ENCODE data around the gene GCN1.

Gene GCN1

DNA sequence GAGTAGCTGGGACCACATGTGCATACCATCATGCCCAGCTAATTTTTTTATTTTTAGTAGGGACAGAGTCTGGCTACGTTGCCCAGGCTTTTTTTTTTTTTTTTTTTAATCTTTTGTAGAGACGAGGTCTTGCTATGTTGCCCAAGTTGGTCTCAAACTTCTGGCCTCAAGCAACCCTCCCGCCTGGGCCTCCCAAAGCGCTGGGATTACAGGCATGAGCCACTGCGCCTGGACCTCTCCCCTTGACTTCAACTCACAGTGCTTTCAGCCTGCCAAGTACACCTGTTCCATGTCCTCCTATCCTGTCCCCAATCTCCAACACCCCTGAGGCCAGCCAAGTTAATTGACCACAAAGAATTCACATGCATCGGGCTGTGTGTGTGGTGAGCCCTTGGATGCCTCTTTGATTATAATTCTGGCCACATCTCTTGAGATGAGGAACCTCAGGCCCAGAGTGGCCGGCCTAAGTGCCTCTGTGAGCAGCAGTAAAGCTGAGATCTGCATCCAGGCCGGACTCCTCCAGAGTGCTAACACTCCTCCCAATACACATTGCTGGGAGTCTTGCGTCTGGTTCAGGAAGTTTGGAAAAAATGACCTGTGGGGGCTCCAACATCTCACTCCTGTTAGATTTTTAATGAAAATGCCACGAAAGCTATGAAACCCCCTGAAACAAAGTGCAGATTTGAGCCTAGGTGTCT is 84.8 kb downstream of the GCN1 start:
- H3K4me3 ChIP-seq (replicated peaks; ENCODE audit: low read depth, low read length), result no peak overlapping the region
- no peak for DNase-seq (ENCODE audit: extremely low read depth, low read depth)
- TF ChIP-seq, protein P1, sequence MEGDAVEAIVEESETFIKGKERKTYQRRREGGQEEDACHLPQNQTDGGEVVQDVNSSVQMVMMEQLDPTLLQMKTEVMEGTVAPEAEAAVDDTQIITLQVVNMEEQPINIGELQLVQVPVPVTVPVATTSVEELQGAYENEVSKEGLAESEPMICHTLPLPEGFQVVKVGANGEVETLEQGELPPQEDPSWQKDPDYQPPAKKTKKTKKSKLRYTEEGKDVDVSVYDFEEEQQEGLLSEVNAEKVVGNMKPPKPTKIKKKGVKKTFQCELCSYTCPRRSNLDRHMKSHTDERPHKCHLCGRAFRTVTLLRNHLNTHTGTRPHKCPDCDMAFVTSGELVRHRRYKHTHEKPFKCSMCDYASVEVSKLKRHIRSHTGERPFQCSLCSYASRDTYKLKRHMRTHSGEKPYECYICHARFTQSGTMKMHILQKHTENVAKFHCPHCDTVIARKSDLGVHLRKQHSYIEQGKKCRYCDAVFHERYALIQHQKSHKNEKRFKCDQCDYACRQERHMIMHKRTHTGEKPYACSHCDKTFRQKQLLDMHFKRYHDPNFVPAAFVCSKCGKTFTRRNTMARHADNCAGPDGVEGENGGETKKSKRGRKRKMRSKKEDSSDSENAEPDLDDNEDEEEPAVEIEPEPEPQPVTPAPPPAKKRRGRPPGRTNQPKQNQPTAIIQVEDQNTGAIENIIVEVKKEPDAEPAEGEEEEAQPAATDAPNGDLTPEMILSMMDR (IDR thresholded peaks at IDR 0.05; ENCODE audit: low read depth, low read length, missing control alignments), result no peak

GRCh38 chr12:120106151-120106550 is 88.4 kb downstream of the GCN1 start:
- no peak for DNase-seq (ENCODE audit: extremely low read depth, low read depth)
- H3K4me3 ChIP-seq (replicated peaks; ENCODE audit: low read depth, low read length), result no peak overlapping the region
- TF ChIP-seq, protein P1 (IDR thresholded peaks at IDR 0.05; ENCODE audit: low read depth, low read length, missing control alignments), result no peak

- TF ChIP-seq, protein P1 (IDR thresholded peaks at IDR 0.05; ENCODE audit: low read depth, low read length, missing control alignments), result no peak
- H3K4me3 ChIP-seq (replicated peaks; ENCODE audit: low read depth, low read length), result no peak overlapping the region
- no peak for DNase-seq (ENCODE audit: extremely low read depth, low read depth)
These were observed 91.1 kb downstream of the GCN1 start for GRCh38 chr12:120103371-120103770.

DNA sequence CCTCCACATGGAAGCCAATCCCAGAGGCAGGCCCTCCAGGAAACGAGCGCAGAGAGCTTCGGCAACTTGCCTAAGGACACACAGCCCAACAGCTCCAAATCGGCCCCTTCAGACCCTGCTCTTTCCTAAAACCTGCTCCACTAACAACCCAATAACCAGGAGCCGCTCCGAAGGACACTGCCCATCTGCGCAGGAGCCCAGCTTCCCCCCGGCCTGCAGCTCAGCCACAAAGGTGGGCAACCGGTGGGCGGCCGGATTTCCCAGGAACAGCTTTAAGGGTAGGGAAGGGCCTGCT is 91.5 kb downstream of the GCN1 start:
- DNase-seq (ENCODE audit: extremely low read depth, low read depth), result no peak
- TF ChIP-seq, protein P1 (IDR thresholded peaks at IDR 0.05; ENCODE audit: low read depth, low read length, missing control alignments), result no peak
- no peak overlapping the region for H3K4me3 ChIP-seq (replicated peaks; ENCODE audit: low read depth, low read length)

- no peak overlapping the region for H3K4me3 ChIP-seq (replicated peaks; ENCODE audit: low read depth, low read length)
- TF ChIP-seq, protein P1 (IDR thresholded peaks at IDR 0.05; ENCODE audit: low read depth, low read length, missing control alignments), result no peak
- no peak for DNase-seq (ENCODE audit: extremely low read depth, low read depth)
These were observed 92.1 kb downstream of the GCN1 start for GRCh38 chr12:120102189-120103043.

GRCh38 chr12:120101617-120102016 is 92.9 kb downstream of the GCN1 start:
- TF ChIP-seq, protein P1 (IDR thresholded peaks at IDR 0.05; ENCODE audit: low read depth, low read length, missing control alignments), result no peak
- H3K4me3 ChIP-seq (replicated peaks; ENCODE audit: low read depth, low read length), result no peak overlapping the region
- no peak for DNase-seq (ENCODE audit: extremely low read depth, low read depth)

All from HFF-Myc (cell line).